Body of pancreas (tissue), 4 donors: Measurements from ENCODE around the gene NODAL. TPM values are rescaled to one million over a fixed set of nuclear protein-coding genes. Genes with fewer than 3 reads are reported as not detected.

ENCODE experiments used
- ATAC-seq: fragments of 150-250 bp; one replicate; pipeline ENCODE4 v1.9.1; 2016
- DNase-seq, 4 donors: peaks; one replicate each; pipeline ENCODE4 v3.0.0-alpha.2; 2019
- H3K27ac ChIP-seq, 4 donors: fragments of 200-600 bp; sonication (generic); 1 replicate in 3 of 4; 2 replicates in 1 of 4; pipeline versions ENCODE4 v1.5.1 to v1.6.1; 2016 to 2019; ENCODE audit warnings: mild to moderate bottlenecking in 1 of 4, mixed read lengths in 1 of 4, moderate library complexity in 1 of 4
- H3K27me3 ChIP-seq, 2 donors: fragments of 200-600 bp; sonication (generic); one replicate each; pipeline ENCODE4 v1.6.0; 2016; ENCODE audit warnings: mild to moderate bottlenecking in 1 of 2
- H3K36me3 ChIP-seq, 2 donors: fragments of 200-600 bp; sonication (generic); replicated peaks in 1 of 2; 2 replicates each; pipeline ENCODE4 v1.5.1; 2016; ENCODE audit warnings: low read depth in 2 of 2; ENCODE audit not compliant: insufficient read depth in 1 of 2
- H3K4me1 ChIP-seq: fragments of 200-600 bp; sonication (generic); one replicate; pipeline ENCODE4 v1.6.0; 2016
- H3K4me3 ChIP-seq, 2 donors: fragments of 200-600 bp; sonication (generic); 1 replicate in 1 of 2; 2 replicates in 1 of 2; pipeline ENCODE4 v1.5.1; 2016 to 2019
- H3K9me3 ChIP-seq, 3 donors: fragments of 200-600 bp; sonication (generic); 1 replicate in 2 of 3; 2 replicates in 1 of 3; pipeline ENCODE4 v1.5.1; 2016
- CTCF ChIP-seq, 7 experiments: fragments of 450-650 bp in 4 of 7; fragments of 200-600 bp in 3 of 7; sonication (generic) in 3 of 7; IDR thresholded peaks; one replicate each; pipeline ENCODE4 v1.5.1; 2016 to 2019; ENCODE audit warnings: antibody characterized with exemption in 7 of 7
- POLR2A ChIP-seq, 3 donors: fragments of 450-650 bp; IDR thresholded peaks; one replicate each; pipeline ENCODE4 v1.6.1; 2016; ENCODE audit warnings: antibody characterized with exemption in 3 of 3, mild to moderate bottlenecking in 2 of 3
- WGBS, 2 donors: methylation state at CpG; one replicate each; pipeline ENCODE4 v1.1.5; 2017; 5-methylcytosine and 5-hydroxymethylcytosine counted together
- intact Hi-C: fragments of 100-400 bp; cut with DNase I; formaldehyde crosslinking; loops from one replicate; pipeline ENCODE4 v1.15.1; 2023
- total RNA-seq, 2 donors: library from RNA; depleted of rRNA; stranded (reverse); fragments of >200 nt; gene quantifications; one replicate each; pipeline ENCODE4 v1.1.0, GENCODE V29; 2016

The NODAL gene
- total RNA-seq, 2 donors from 2014 or later = not detected

- WGBS, 2 donors = 71% methylated on average over 5 to 6 of the region's 6 CpGs
- H3K27me3 ChIP-seq = no peaks in the 10 kb centered on the region
- H3K36me3 ChIP-seq = no peaks in the 10 kb centered on the region
- DNase-seq (no peak), ATAC-seq (no peak)
- intact Hi-C loops = loop anchor here (5.0 kb wide), 1 partner anchor 82 kb away; no protein-coding TSS in a partner anchor
- H3K4me3 ChIP-seq = no peak overlapping the region
- H3K4me1 ChIP-seq = peaks cover 15% of the 10 kb centered on the region
- H3K9me3 ChIP-seq = no peaks in the 10 kb centered on the region
- TF ChIP-seq CTCF (IDR thresholded peaks at IDR 0.05) (no peak), POLR2A (IDR thresholded peaks at IDR 0.05) (no peak)
- no peak overlapping the region for H3K27ac ChIP-seq
Observed at GRCh38 chr10:70455213-70455630, 13.7 kb upstream of the NODAL start.

- no peak overlapping the region for H3K4me3 ChIP-seq
- WGBS, 2 donors = 54 to 92% methylated on average over 2 of the region's 2 CpGs
- no peaks in the 10 kb centered on the region for H3K27me3 ChIP-seq
- TF ChIP-seq POLR2A (IDR thresholded peaks at IDR 0.05) (no peak), CTCF (IDR thresholded peaks at IDR 0.05) (no peak)
- intact Hi-C loops = no loop called here
- H3K27ac ChIP-seq = no peak overlapping the region
- H3K36me3 ChIP-seq = no peaks in the 10 kb centered on the region
- no peak for ATAC-seq
- no peaks in the 10 kb centered on the region for H3K9me3 ChIP-seq
- no peak for DNase-seq
- H3K4me1 ChIP-seq = no peaks in the 10 kb centered on the region
Observed at GRCh38 chr10:70448236-70448635, 6.8 kb upstream of the NODAL start.

- DNase-seq = peak in 1 of 4 donors; percentile 15
- TF ChIP-seq POLR2A (IDR thresholded peaks at IDR 0.05) (no peak), CTCF (IDR thresholded peaks at IDR 0.05) (no peak)
- H3K36me3 ChIP-seq = no peaks in the 10 kb centered on the region
- no peaks in the 10 kb centered on the region for H3K9me3 ChIP-seq
- no peak overlapping the region for H3K27ac ChIP-seq
- peaks cover 0 to 7% of the 10 kb centered on the region in 2 donors for H3K27me3 ChIP-seq
- intact Hi-C loops = no loop called here
- H3K4me3 ChIP-seq = no peak overlapping the region
- ATAC-seq = no peak
- H3K4me1 ChIP-seq = peaks cover 9% of the 10 kb centered on the region
- 49 to 54% methylated on average over 8 of the region's 8 CpGs for WGBS, 2 donors
Observed at GRCh38 chr10:70445718-70446657, 4.5 kb upstream of the NODAL start.

GRCh38 chr10:70444744-70445143 is 3.3 kb upstream of the NODAL start:
- no peak overlapping the region for H3K27ac ChIP-seq
- H3K4me1 ChIP-seq = peaks cover 17% of the 10 kb centered on the region
- TF ChIP-seq CTCF (IDR thresholded peaks at IDR 0.05) (no peak), POLR2A (IDR thresholded peaks at IDR 0.05) (no peak)
- intact Hi-C loops = no loop called here
- H3K27me3 ChIP-seq = peaks cover 0 to 17% of the 10 kb centered on the region in 2 donors
- no peak overlapping the region for H3K4me3 ChIP-seq
- ATAC-seq = no peak
- H3K9me3 ChIP-seq = no peaks in the 10 kb centered on the region
- 80 to 84% methylated on average over 4 of the region's 4 CpGs for WGBS, 2 donors
- no peaks in the 10 kb centered on the region for H3K36me3 ChIP-seq
- no peak for DNase-seq
